A673 (cell line): ENCODE results near the gene PDLIM4. TPM values are rescaled to one million over a fixed set of nuclear protein-coding genes. Genes with fewer than 3 reads are reported as not detected.

ENCODE experiments used
- BruUV-seq: library from RNA; stranded (reverse); fragments of 400-500 nt; replicated peaks from 2 replicates; lab custom pipeline; 2021; lab: Mats Ljungman, UMichigan
- CTCF ChIA-PET: fragments of 300-600 bp; sonication (Branson Sonifier 250); formaldehyde crosslinking; loops from one replicate; lab custom pipeline; 2022; ENCODE audit warnings: antibody characterized with exemption; lab: Charles Lee
- POLR2A ChIA-PET: fragments of 300-600 bp; sonication (Branson Sonifier 250); formaldehyde crosslinking; loops from one replicate; lab custom pipeline; 2022; ENCODE audit warnings: antibody characterized with exemption; ENCODE audit not compliant: low non-redundant PET; lab: Charles Lee
- DNase-seq: peaks from one replicate; pipeline ENCODE4 v3.0.0-alpha.2; 2015; ENCODE audit warnings: low spot score
- H3K27ac ChIP-seq: fragments of 200-600 bp; sonication (generic); 2 replicates; pipeline ENCODE4 v1.5.1; 2016; ENCODE audit warnings: mixed run types, low read depth, mild to moderate bottlenecking, mixed read lengths, antibody characterized with exemption, low read length; ENCODE audit not compliant: poor library complexity, severe bottlenecking
- H3K27me3 ChIP-seq: fragments of 200-600 bp; sonication (generic); replicated peaks from 2 replicates; pipeline ENCODE4 v1.6.1; 2017; ENCODE audit warnings: mixed run types, low read depth, mild to moderate bottlenecking, mixed read lengths, antibody characterized with exemption, low read length; ENCODE audit not compliant: insufficient read depth, poor library complexity
- H3K36me3 ChIP-seq: fragments of 200-600 bp; sonication (generic); 2 replicates; pipeline ENCODE4 v1.6.1; 2016; ENCODE audit warnings: mixed run types, mild to moderate bottlenecking, mixed read lengths, antibody characterized with exemption, low read length; ENCODE audit not compliant: insufficient read depth, poor library complexity, severe bottlenecking
- H3K4me1 ChIP-seq: fragments of 200-600 bp; sonication (generic); 2 replicates; pipeline ENCODE4 v1.6.1; 2017; ENCODE audit warnings: mixed run types, mild to moderate bottlenecking, mixed read lengths, antibody characterized with exemption, low read length; ENCODE audit not compliant: insufficient read depth, poor library complexity, severe bottlenecking
- H3K4me3 ChIP-seq: fragments of 200-600 bp; sonication (generic); 2 replicates; pipeline ENCODE4 v1.5.1; 2016; ENCODE audit warnings: low read depth, mixed run types, mild to moderate bottlenecking, mixed read lengths, low read length; ENCODE audit not compliant: poor library complexity, severe bottlenecking
- H3K9me3 ChIP-seq: fragments of 200-600 bp; sonication (generic); 2 replicates; pipeline ENCODE4 v1.6.1; 2016; ENCODE audit warnings: mixed run types, low read depth, mild to moderate bottlenecking, mixed read lengths, antibody characterized with exemption, low read length; ENCODE audit not compliant: poor library complexity, severe bottlenecking
- CTCF ChIP-seq: fragments of 300-800, 200-600 bp; sonication (generic); conservative IDR thresholded peaks from 2 replicates; pipeline ENCODE4 v1.5.1; 2017; ENCODE audit warnings: low read depth, mild to moderate bottlenecking, antibody characterized with exemption, low read length, moderate library complexity, mixed read lengths
- EZH2 ChIP-seq: fragments of 200-600 bp; sonication (generic); IDR thresholded peaks from 2 replicates; pipeline ENCODE4 v1.6.1; 2017; ENCODE audit warnings: borderline replicate concordance, low read depth, mild to moderate bottlenecking, mixed read lengths, antibody characterized with exemption, low read length; ENCODE audit not compliant: poor library complexity, severe bottlenecking
- intact Hi-C: fragments of 100-400 bp; cut with micrococcal nuclease; formaldehyde crosslinking; loops from one replicate; pipeline ENCODE4 v1.10.0; 2022; ENCODE audit not compliant: unreplicated experiment
- total RNA-seq: library from RNA; stranded (reverse); gene quantifications from 2 replicates; pipeline ENCODE4 v1.2.3, GENCODE V29; 2021

PDLIM4 gene
- total RNA-seq, 1 experiment from 2014 or later: 6.0 TPM

- no peak for DNase-seq
- TF ChIP-seq CTCF: no peak
- no peak for TF ChIP-seq EZH2
- intact Hi-C loops: no loop called here
- H3K9me3 ChIP-seq: no peaks in the 10 kb centered on the region
- H3K4me3 ChIP-seq: peak overlapping the region; percentile 63
- H3K27ac ChIP-seq: no peak overlapping the region
- no peaks in the 10 kb centered on the region for H3K27me3 ChIP-seq
- ChIA-PET CTCF (no interaction called here), POLR2A (no interaction called here)
- no peaks in the 10 kb centered on the region for H3K36me3 ChIP-seq
- no TSS peak for BruUV-seq
- H3K4me1 ChIP-seq: peaks cover 18% of the 10 kb centered on the region
Observed at GRCh38 chr5:132226516-132227234, 30.8 kb upstream of the PDLIM4 start.

- Histone ChIP-seq H3K27ac (no peak overlapping the region), H3K36me3 (no peaks in the 10 kb centered on the region), H3K27me3 (no peaks in the 10 kb centered on the region), H3K4me3 (peak overlapping the region; percentile 63), H3K9me3 (no peaks in the 10 kb centered on the region), H3K4me1 (peaks cover 18% of the 10 kb centered on the region)
- TF ChIP-seq CTCF (no peak), EZH2 (no peak)
- ChIA-PET CTCF (no interaction called here), POLR2A (no interaction called here)
- no peak for DNase-seq
- intact Hi-C loops: no loop called here
- BruUV-seq: no TSS peak
Observed at GRCh38 chr5:132227235-132227484, 30.3 kb upstream of the PDLIM4 start.

GRCh38 chr5:132227485-132228240, 29.8 kb upstream of the PDLIM4 start, which contains the start of gene P4HA2:
Gene P4HA2, minus strand, starts transcription at chr5:132227853. Its CDS starts 9,227 bp downstream, at chr5:132218626.
- ChIA-PET CTCF (interaction anchor here (0.8 kb wide), 1 partner anchor 10 kb away, joined by 5 read pairs; no protein-coding TSS in a partner anchor), POLR2A (no interaction called here)
- H3K27me3 ChIP-seq: no peaks in the 10 kb centered on the region
- peak within 1 kb of the TSS; percentile 63 for H3K4me3 ChIP-seq
- 0 out of 2 replicates have a peak, but pooled peaks have one; percentile 20 for TF ChIP-seq CTCF
- no peak for TF ChIP-seq EZH2
- H3K36me3 ChIP-seq: no peaks in the 10 kb centered on the region
- DNase-seq: peak; percentile 56
- intact Hi-C loops: no loop called here
- H3K4me1 ChIP-seq: peaks cover 18% of the 10 kb centered on the region
- H3K9me3 ChIP-seq: no peaks in the 10 kb centered on the region
- H3K27ac ChIP-seq: peak within 1 kb of the TSS; percentile 23
- BruUV-seq: no TSS peak
